GM18870 (cell line): ENCODE data around the gene MUC20.
"Not testable (repeated sequence)": the region's sequence is repeated elsewhere in the genome, so short reads cannot be mapped to it uniquely, and the experiment has no call there.

ENCODE experiments used
- ATAC-seq: cut with Tn5 transposase; IDR thresholded peaks from one replicate; pipeline ENCODE4 v1.9.1; 2021; ENCODE audit warnings: moderate library complexity; ENCODE audit not compliant: unreplicated experiment

The MUC20 gene

GRCh38 chr3:195727606-195728195 lies 6.9 kb downstream of the MUC20 start:
- no peak for ATAC-seq

- not testable (repeated sequence) for ATAC-seq
Measured at GRCh38 chr3:195728789-195729188, 8.0 kb downstream of the MUC20 start.

GRCh38 chr3:195729476-195730251 lies 8.9 kb downstream of the MUC20 start:
- no peak for ATAC-seq

- ATAC-seq = no peak
Measured at GRCh38 chr3:195731356-195731905, 10.7 kb downstream of the MUC20 start.

- ATAC-seq = no peak
Measured at GRCh38 chr3:195732940-195733339, 12.2 kb downstream of the MUC20 start.

GRCh38 chr3:195735036-195735695 lies 14.4 kb downstream of the MUC20 start:
- ATAC-seq = no peak

GRCh38 chr3:195736866-195737490 lies 16.2 kb downstream of the MUC20 start:
- no peak for ATAC-seq

- not testable (repeated sequence) for ATAC-seq
Measured at GRCh38 chr3:195737782-195738181, 17.0 kb downstream of the MUC20 start.

GRCh38 chr3:195738274-195739044 lies 17.7 kb downstream of the MUC20 start:
- no peak for ATAC-seq

GRCh38 chr3:195739561-195740111 lies 18.9 kb downstream of the MUC20 start:
- ATAC-seq = no peak

- ATAC-seq = no peak
Measured at GRCh38 chr3:195744437-195744836, 23.7 kb downstream of the MUC20 start.

GRCh38 chr3:195746346-195746745 lies 25.6 kb downstream of the MUC20 start:
- ATAC-seq = no peak

- no peak for ATAC-seq
Measured at GRCh38 chr3:195746751-195747150, 26.0 kb downstream of the MUC20 start.

- no peak for ATAC-seq
Measured at GRCh38 chr3:195748661-195749060, 27.9 kb downstream of the MUC20 start.

GRCh38 chr3:195749101-195749500 lies 28.3 kb downstream of the MUC20 start:
- ATAC-seq = not testable (repeated sequence)

- no peak for ATAC-seq
Measured at GRCh38 chr3:195750797-195751520, 30.2 kb downstream of the MUC20 start.

GRCh38 chr3:195751560-195751959 lies 30.8 kb downstream of the MUC20 start:
- no peak for ATAC-seq

GRCh38 chr3:195752066-195752465 lies 31.3 kb downstream of the MUC20 start:
- no peak for ATAC-seq

- ATAC-seq = no peak
Measured at GRCh38 chr3:195752546-195753331, 32.0 kb downstream of the MUC20 start.
